ENCODE measurements around the gene PCBP2. TPM values are rescaled to one million over a fixed set of nuclear protein-coding genes. Genes with fewer than 3 reads are reported as not detected.

Gene PCBP2
- total RNA-seq, 1 experiment from 2014 or later = 856 TPM

DNA sequence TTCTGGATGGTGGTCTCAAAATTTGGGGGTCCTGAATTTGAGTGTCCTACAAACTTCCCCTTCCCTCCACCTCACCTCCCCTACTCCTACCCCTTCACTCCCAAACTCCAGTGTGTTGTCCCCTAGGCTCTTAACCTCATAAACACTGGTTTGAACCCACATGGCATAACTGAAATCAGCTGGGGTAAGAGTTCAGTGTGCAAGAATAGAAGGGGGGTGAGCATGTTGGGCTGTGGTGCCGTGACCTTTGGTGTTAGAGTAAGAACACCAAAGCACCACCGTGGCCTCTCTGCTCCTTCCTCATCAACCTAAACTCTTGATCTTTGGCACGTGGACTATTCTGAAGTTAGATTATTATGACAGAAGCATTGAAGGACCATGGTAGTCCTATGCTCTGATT is 11.0 kb downstream of the PCBP2 start:
- no peaks in the 10 kb centered on the region for H3K27me3 ChIP-seq (ENCODE audit: insufficient read depth, low read length)
- no TSS peak for BruUV-seq (replicated peaks)
- intact Hi-C loops (cut with micrococcal nuclease) = no loop called here
- POLR2A ChIA-PET = no interaction called here
- H3K79me2 ChIP-seq (ENCODE audit: insufficient read depth, low read length) = peaks cover 100% of the 10 kb centered on the region
- H2AFZ ChIP-seq (ENCODE audit: low read depth, low read length, poor library complexity, severe bottlenecking) = no peak overlapping the region
- H3K9ac ChIP-seq (ENCODE audit: low read length) = no peak overlapping the region
- H3K9me2 ChIP-seq (ENCODE audit: insufficient read depth) = no peaks in the 10 kb centered on the region
- no peaks in the 10 kb centered on the region for H3K9me3 ChIP-seq (ENCODE audit: control insufficient read depth in 1 of 2, insufficient read depth in 1 of 2, low read depth in 1 of 2, low read length in 2 of 2)
- peaks cover 66% of the 10 kb centered on the region; the same call in 1 of the 2 replicates for H4K20me1 ChIP-seq (ENCODE audit: insufficient read depth)
- RAD21 ChIA-PET (ENCODE audit: low non-redundant PET in 1 of 2, low total read pairs in 2 of 2, uncharacterized antibody in 2 of 2, unreplicated experiment in 2 of 2) = no interaction called here
- peaks cover 94 to 95% of the 10 kb centered on the region in 2 experiments for H3K36me3 ChIP-seq (ENCODE audit: control insufficient read depth in 1 of 2, insufficient read depth in 2 of 2, low read length in 2 of 2)
- no peak overlapping the region for H3K4me3 ChIP-seq (replicated peaks in 1 of 2; ENCODE audit: low read depth in 1 of 2, low read length in 2 of 2)
- CTCF ChIA-PET = no interaction called here
- TF ChIP-seq CBX3 (IDR thresholded peaks at IDR 0.05; ENCODE audit: low read depth) = no peak
- H3K4me1 ChIP-seq (ENCODE audit: control insufficient read depth in 1 of 2, insufficient read depth in 2 of 2, low read length in 2 of 2) = no peaks in the 10 kb centered on the region
- DNase-seq (ENCODE audit: low read depth, low spot score) = no peak
- H3K27ac ChIP-seq (ENCODE audit: low read depth, low read length) = no peak overlapping the region
- H3K4me2 ChIP-seq (ENCODE audit: low read length) = no peak overlapping the region
- ATAC-seq = no peak

- intact Hi-C loops (cut with micrococcal nuclease) = no loop called here
- TF ChIP-seq POLR2AphosphoS5 (IDR thresholded peaks at IDR 0.05; ENCODE audit: low read depth, low read length) (no peak), CEBPB (IDR thresholded peaks at IDR 0.05; ENCODE audit: low read depth) (no peak), ELF1 (IDR thresholded peaks at IDR 0.05; ENCODE audit: borderline replicate concordance, low read depth) (no peak), JUND (IDR thresholded peaks at IDR 0.05) (no peak), RAD21 (IDR thresholded peaks at IDR 0.05; ENCODE audit: low read depth) (no peak), FOSL1 (IDR thresholded peaks at IDR 0.05; ENCODE audit: low read depth) (no peak), EZH2 (IDR thresholded peaks at IDR 0.05) (no peak), ZNF274 (IDR thresholded peaks at IDR 0.05; ENCODE audit: low read depth, low read length) (no peak), SIN3A (IDR thresholded peaks at IDR 0.05; ENCODE audit: low read depth) (no peak), ZBTB33 (IDR thresholded peaks at IDR 0.05; ENCODE audit: extremely low read depth, insufficient replicate concordance, low read length) (no peak), ZFX (IDR thresholded peaks at IDR 0.05) (no peak), EZH2phosphoT487 (IDR thresholded peaks at IDR 0.05; ENCODE audit: borderline replicate concordance) (no peak), YY1 (IDR thresholded peaks at IDR 0.05; ENCODE audit: extremely low read depth, insufficient replicate concordance, low read depth, low read length) (no peak), EGR1 (IDR thresholded peaks at IDR 0.05; ENCODE audit: low read depth) (no peak)
- no peak overlapping the region for H3K4me2 ChIP-seq (ENCODE audit: low read length)
- CTCF ChIA-PET = interaction anchor here (0.7 kb wide), 1 partner anchor 143 kb away, joined by 3 read pairs; the partner anchor contains the start of gene AAAS
- H3K9ac ChIP-seq (ENCODE audit: low read length) = no peak overlapping the region
- no peak for ATAC-seq
- no peaks in the 10 kb centered on the region for H3K9me2 ChIP-seq (ENCODE audit: insufficient read depth)
- H3K79me2 ChIP-seq (ENCODE audit: insufficient read depth, low read length) = peaks cover 100% of the 10 kb centered on the region
- no peaks in the 10 kb centered on the region for H3K9me3 ChIP-seq (ENCODE audit: control insufficient read depth in 1 of 2, insufficient read depth in 1 of 2, low read depth in 1 of 2, low read length in 2 of 2)
- no peak overlapping the region for H3K27ac ChIP-seq (ENCODE audit: low read depth, low read length)
- peaks cover 97 to 100% of the 10 kb centered on the region in 2 experiments for H3K36me3 ChIP-seq (ENCODE audit: control insufficient read depth in 1 of 2, insufficient read depth in 2 of 2, low read length in 2 of 2)
- peaks cover 63% of the 10 kb centered on the region; the same call in 1 of the 2 replicates for H4K20me1 ChIP-seq (ENCODE audit: insufficient read depth)
- POLR2A ChIA-PET = interaction anchor here (1.3 to 1.6 kb wide), 2 partner anchors 10 to 13 kb away, joined by 4 read pairs; no protein-coding TSS in a partner anchor
- BruUV-seq (replicated peaks) = no TSS peak
- H3K27me3 ChIP-seq (ENCODE audit: insufficient read depth, low read length) = no peaks in the 10 kb centered on the region
- RAD21 ChIA-PET (ENCODE audit: low non-redundant PET in 1 of 2, low total read pairs in 2 of 2, uncharacterized antibody in 2 of 2, unreplicated experiment in 2 of 2) = no interaction called here
- no peaks in the 10 kb centered on the region for H3K4me1 ChIP-seq (ENCODE audit: control insufficient read depth in 1 of 2, insufficient read depth in 2 of 2, low read length in 2 of 2)
- H3K4me3 ChIP-seq (replicated peaks in 1 of 2; ENCODE audit: low read depth in 1 of 2, low read length in 2 of 2) = no peak overlapping the region
- DNase-seq (ENCODE audit: low read depth, low spot score) = no peak
- H2AFZ ChIP-seq (ENCODE audit: low read depth, low read length, poor library complexity, severe bottlenecking) = no peak overlapping the region
Observed at GRCh38 chr12:53463802-53464560, 12.1 kb downstream of the PCBP2 start.
